OCI-LY1 (cell line): ENCODE measurements around the gene BASP1.

Experiments used
- H2AFZ ChIP-seq: fragments of 200-600 bp; sonication (generic), shearing (Covaris generic); 2 replicates; pipeline ENCODE4 v1.6.0; 2014; ENCODE audit warnings: antibody characterized with exemption, mild to moderate bottlenecking, low read length
- H3F3A ChIP-seq: fragments of 200-600 bp; sonication (generic), shearing (Covaris generic); 2 replicates; pipeline ENCODE4 v1.6.0; 2014; ENCODE audit warnings: mild to moderate bottlenecking, antibody characterized with exemption, low read length, moderate library complexity; ENCODE audit not compliant: insufficient read depth
- H3K27ac ChIP-seq: fragments of 200-600 bp; sonication (generic); 2 replicates; pipeline ENCODE4 v1.5.1; 2014; ENCODE audit warnings: low read length, mixed run types, mild to moderate bottlenecking, low read depth; ENCODE audit not compliant: poor library complexity, severe bottlenecking
- H3K27me3 ChIP-seq: fragments of 200-600 bp; sonication (generic); 2 replicates; pipeline ENCODE4 v1.6.0; 2014; ENCODE audit warnings: antibody characterized with exemption, mild to moderate bottlenecking, low read length, moderate library complexity; ENCODE audit not compliant: insufficient read depth
- H3K36me3 ChIP-seq: fragments of 200-600 bp; sonication (generic); 2 replicates; pipeline ENCODE4 v1.6.1; 2014; ENCODE audit warnings: mild to moderate bottlenecking, antibody characterized with exemption, low read length, moderate library complexity, mixed read lengths; ENCODE audit not compliant: insufficient read depth
- H3K4me1 ChIP-seq: fragments of 200-600 bp; sonication (generic); 2 replicates; pipeline ENCODE4 v1.5.1; 2014; ENCODE audit warnings: mild to moderate bottlenecking, low read length, moderate library complexity; ENCODE audit not compliant: insufficient read depth, severe bottlenecking
- H3K4me2 ChIP-seq: fragments of 200-600 bp; sonication (generic), shearing (Covaris generic); 2 replicates; pipeline ENCODE4 v1.6.1; 2014; ENCODE audit warnings: low read length
- H3K4me3 ChIP-seq: fragments of 200-600 bp; sonication (generic); 2 replicates; pipeline ENCODE4 v1.5.1; 2014; ENCODE audit warnings: low read length, low read depth, mild to moderate bottlenecking, mixed read lengths; ENCODE audit not compliant: poor library complexity, severe bottlenecking
- H3K79me2 ChIP-seq: fragments of 200-600 bp; shearing (Covaris generic); 2 replicates; pipeline ENCODE4 v1.6.1; 2016; ENCODE audit warnings: mixed run types, low read length, mixed read lengths; ENCODE audit not compliant: insufficient read depth
- H3K9ac ChIP-seq: fragments of 200-600 bp; sonication (generic), shearing (Covaris generic); 2 replicates; pipeline ENCODE4 v1.6.1; 2014; ENCODE audit warnings: mild to moderate bottlenecking, low read length, mixed read lengths
- H3K9me2 ChIP-seq: fragments of 200-600 bp; sonication (generic), shearing (Covaris generic); 2 replicates; pipeline ENCODE4 v1.6.1; 2014; ENCODE audit warnings: low read depth, mild to moderate bottlenecking, low read length, mixed read lengths
- H3K9me3 ChIP-seq: fragments of 200-600 bp; shearing (Covaris generic); 2 replicates; pipeline ENCODE4 v1.6.1; 2014; ENCODE audit warnings: low read length, mixed read lengths
- H4K20me1 ChIP-seq: fragments of 200-600 bp; sonication (generic), shearing (Covaris generic); 2 replicates; pipeline ENCODE4 v1.6.0; 2016; ENCODE audit warnings: mild to moderate bottlenecking, low read length; ENCODE audit not compliant: insufficient read depth
- CTCF ChIP-seq: fragments of 200-600 bp; sonication (generic), shearing (Covaris generic); IDR thresholded peaks from 2 replicates; pipeline ENCODE4 v1.5.1; 2017; ENCODE audit warnings: mild to moderate bottlenecking, antibody characterized with exemption, low read length, moderate library complexity, mixed read lengths
- EZH2 ChIP-seq: fragments of 200-600 bp; sonication (generic), shearing (Covaris generic); IDR thresholded peaks from 2 replicates; pipeline ENCODE4 v1.8.0; 2017; ENCODE audit warnings: borderline replicate concordance, mixed run types, mild to moderate bottlenecking, antibody characterized with exemption, low read length, moderate library complexity, mixed read lengths

BASP1 gene

DNA sequence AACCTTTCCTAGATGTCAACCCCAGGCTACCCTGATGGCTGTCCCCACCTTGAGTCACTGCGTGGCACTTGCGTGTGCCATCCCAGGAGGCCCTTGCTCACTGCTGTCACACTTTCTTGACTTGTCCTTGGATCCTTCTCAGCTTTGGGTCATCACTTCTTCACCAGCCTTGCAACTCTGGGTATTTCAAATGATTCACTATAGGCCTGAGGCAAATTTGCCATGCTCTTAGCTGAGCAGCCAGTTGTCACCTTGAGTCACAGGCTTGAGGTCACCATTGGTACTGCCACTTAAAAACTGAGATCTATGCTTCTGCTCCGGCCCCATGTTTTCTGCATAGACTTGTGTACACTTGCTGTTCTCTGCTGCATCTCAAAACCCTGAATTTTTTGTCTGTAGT is 84.7 kb downstream of the BASP1 start:
- Histone ChIP-seq H3F3A (no peaks in the 10 kb centered on the region), H3K79me2 (no peaks in the 10 kb centered on the region), H3K36me3 (no peaks in the 10 kb centered on the region), H3K27ac (no peak overlapping the region), H3K27me3 (no peaks in the 10 kb centered on the region), H3K9ac (no peak overlapping the region), H3K4me2 (no peak overlapping the region), H3K9me2 (no peaks in the 10 kb centered on the region), H4K20me1 (no peaks in the 10 kb centered on the region), H3K9me3 (no peaks in the 10 kb centered on the region), H3K4me3 (no peak overlapping the region), H3K4me1 (peaks cover 11% of the 10 kb centered on the region), H2AFZ (no peak overlapping the region)
- TF ChIP-seq CTCF (no peak), EZH2 (no peak)

GRCh38 chr5:17302604-17303003 is 85.2 kb downstream of the BASP1 start:
- no peak for TF ChIP-seq EZH2
- TF ChIP-seq CTCF = no peak
- Histone ChIP-seq H3K4me2 (no peak overlapping the region), H3K9me3 (no peaks in the 10 kb centered on the region), H3K36me3 (no peaks in the 10 kb centered on the region), H3K79me2 (no peaks in the 10 kb centered on the region), H3F3A (no peaks in the 10 kb centered on the region), H4K20me1 (no peaks in the 10 kb centered on the region), H3K27me3 (no peaks in the 10 kb centered on the region), H3K9me2 (no peaks in the 10 kb centered on the region), H3K27ac (no peak overlapping the region), H3K4me1 (peaks cover 11% of the 10 kb centered on the region), H3K4me3 (no peak overlapping the region), H2AFZ (no peak overlapping the region), H3K9ac (no peak overlapping the region)

- peaks cover 11% of the 10 kb centered on the region for H3K4me1 ChIP-seq
- no peaks in the 10 kb centered on the region for H3F3A ChIP-seq
- H3K79me2 ChIP-seq = no peaks in the 10 kb centered on the region
- no peaks in the 10 kb centered on the region for H3K9me3 ChIP-seq
- no peak overlapping the region for H3K9ac ChIP-seq
- H3K27me3 ChIP-seq = no peaks in the 10 kb centered on the region
- H3K27ac ChIP-seq = no peak overlapping the region
- H3K4me3 ChIP-seq = no peak overlapping the region
- H3K36me3 ChIP-seq = no peaks in the 10 kb centered on the region
- no peaks in the 10 kb centered on the region for H3K9me2 ChIP-seq
- H2AFZ ChIP-seq = no peak overlapping the region
- no peaks in the 10 kb centered on the region for H4K20me1 ChIP-seq
- TF ChIP-seq EZH2 (no peak), CTCF (no peak)
- H3K4me2 ChIP-seq = no peak overlapping the region
These were observed 86.9 kb downstream of the BASP1 start for GRCh38 chr5:17304282-17304681.
